ENCODE results near the gene UPK2.

GRCh38 chr11:118912742-118913410 lies 43.2 kb upstream of the UPK2 start:
- TF ChIP-seq CTCF (IDR thresholded peaks at IDR 0.05; ENCODE audit: low read depth, low read length), result no peak
- TF ChIP-seq POLR2A (IDR thresholded peaks at IDR 0.05; ENCODE audit: extremely low read depth, insufficient read length), result no peak
- TF ChIP-seq MAX (IDR thresholded peaks at IDR 0.05; ENCODE audit: low read depth, low read length), result no peak
- no peak for TF ChIP-seq MYC (IDR thresholded peaks at IDR 0.05; ENCODE audit: low read depth, low read length)
